ENCODE measurements around the gene CIART.

The CIART gene

DNA sequence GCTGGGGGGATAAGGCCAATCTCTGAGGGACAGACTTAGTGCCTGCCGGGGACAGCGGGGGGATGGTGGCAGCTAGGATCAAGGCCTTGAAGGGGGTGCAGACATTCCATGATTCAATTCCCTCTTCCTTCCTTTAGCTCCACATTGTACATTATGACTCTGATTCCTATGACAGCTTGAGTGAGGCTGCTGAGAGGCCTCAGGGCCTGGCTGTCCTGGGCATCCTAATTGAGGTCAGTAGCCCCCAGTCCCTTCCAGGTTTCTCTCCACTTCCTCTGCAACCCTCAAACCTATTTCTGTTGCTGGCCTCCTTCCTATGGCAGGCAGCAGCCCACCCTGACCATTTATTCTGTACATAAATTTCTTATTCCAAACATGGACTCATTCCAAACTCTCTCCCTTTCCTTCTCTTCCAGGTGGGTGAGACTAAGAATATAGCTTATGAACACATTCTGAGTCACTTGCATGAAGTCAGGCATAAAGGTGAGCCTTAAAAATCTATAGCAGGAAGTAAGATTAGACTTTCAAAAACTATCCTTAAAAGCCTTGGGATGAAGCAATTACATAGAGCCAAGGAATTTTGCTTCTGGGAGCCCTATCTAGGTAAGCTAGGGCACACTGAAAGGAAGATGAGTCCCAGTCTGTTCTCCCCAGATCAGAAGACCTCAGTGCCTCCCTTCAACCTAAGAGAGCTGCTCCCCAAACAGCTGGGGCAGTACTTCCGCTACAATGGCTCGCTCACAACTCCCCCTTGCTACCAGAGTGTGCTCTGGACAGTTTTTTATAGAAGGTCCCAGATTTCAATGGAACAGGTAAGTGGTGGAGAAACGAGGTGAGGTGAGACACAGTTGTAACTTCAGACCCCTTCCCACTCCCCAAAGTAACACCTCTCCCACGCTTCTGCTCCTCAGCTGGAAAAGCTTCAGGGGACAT, 19.7 kb upstream of the CIART start:
- TF ChIP-seq, protein P1, sequence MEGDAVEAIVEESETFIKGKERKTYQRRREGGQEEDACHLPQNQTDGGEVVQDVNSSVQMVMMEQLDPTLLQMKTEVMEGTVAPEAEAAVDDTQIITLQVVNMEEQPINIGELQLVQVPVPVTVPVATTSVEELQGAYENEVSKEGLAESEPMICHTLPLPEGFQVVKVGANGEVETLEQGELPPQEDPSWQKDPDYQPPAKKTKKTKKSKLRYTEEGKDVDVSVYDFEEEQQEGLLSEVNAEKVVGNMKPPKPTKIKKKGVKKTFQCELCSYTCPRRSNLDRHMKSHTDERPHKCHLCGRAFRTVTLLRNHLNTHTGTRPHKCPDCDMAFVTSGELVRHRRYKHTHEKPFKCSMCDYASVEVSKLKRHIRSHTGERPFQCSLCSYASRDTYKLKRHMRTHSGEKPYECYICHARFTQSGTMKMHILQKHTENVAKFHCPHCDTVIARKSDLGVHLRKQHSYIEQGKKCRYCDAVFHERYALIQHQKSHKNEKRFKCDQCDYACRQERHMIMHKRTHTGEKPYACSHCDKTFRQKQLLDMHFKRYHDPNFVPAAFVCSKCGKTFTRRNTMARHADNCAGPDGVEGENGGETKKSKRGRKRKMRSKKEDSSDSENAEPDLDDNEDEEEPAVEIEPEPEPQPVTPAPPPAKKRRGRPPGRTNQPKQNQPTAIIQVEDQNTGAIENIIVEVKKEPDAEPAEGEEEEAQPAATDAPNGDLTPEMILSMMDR (IDR thresholded peaks at IDR 0.05; ENCODE audit: insufficient read depth, low read depth, low read length, missing control alignments), result no peak
- no peak for DNase-seq (ENCODE audit: low read depth)
- no peak overlapping the region for H3K4me3 ChIP-seq (ENCODE audit: low read depth, low read length)

GRCh38 chr1:150263549-150263948, 18.8 kb upstream of the CIART start:
- TF ChIP-seq, protein P1 (IDR thresholded peaks at IDR 0.05; ENCODE audit: insufficient read depth, low read depth, low read length, missing control alignments), result no peak
- H3K4me3 ChIP-seq (ENCODE audit: low read depth, low read length), result no peak overlapping the region

DNA sequence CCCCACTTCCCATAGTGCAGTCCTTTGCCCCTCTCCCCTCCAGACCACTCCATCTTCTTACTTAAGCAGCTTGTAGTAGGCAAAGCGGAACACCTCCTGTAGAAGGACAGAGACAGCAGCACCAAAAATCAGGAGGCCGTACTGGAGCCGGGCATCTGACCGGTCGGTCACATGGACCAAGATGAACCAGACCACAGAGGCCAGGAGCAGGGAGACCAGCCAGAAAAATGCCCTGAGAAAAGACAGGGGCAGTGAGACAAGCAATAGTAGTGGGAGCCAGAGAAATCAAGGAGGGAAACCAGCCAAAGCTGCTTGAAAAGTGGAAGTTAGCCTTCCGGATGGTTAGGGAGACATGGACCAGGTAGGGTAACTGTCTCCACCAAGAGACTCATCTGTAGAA, 14.5 kb upstream of the CIART start:
- TF ChIP-seq, protein P1 (IDR thresholded peaks at IDR 0.05; ENCODE audit: insufficient read depth, low read depth, low read length, missing control alignments), result no peak
- no peak for DNase-seq (ENCODE audit: low read depth)

More at GRCh38 chr1:150263549-150263948, 18.8 kb upstream of the CIART start:
- no peak for DNase-seq (ENCODE audit: low read depth)

GRCh38 chr1:150268340-150268704, 14.0 kb upstream of the CIART start:
- peak overlapping the region; percentile 95 for H3K4me3 ChIP-seq (ENCODE audit: low read depth, low read length)
- TF ChIP-seq, protein P1 (IDR thresholded peaks at IDR 0.05; ENCODE audit: insufficient read depth, low read depth, low read length, missing control alignments), result no peak
- DNase-seq (ENCODE audit: low read depth), result peak; percentile 63

More for the DNA sequence above, 14.5 kb upstream of the CIART start:
- H3K4me3 ChIP-seq (ENCODE audit: low read depth, low read length), result peak overlapping the region; percentile 95

GRCh38 chr1:150268705-150269403, 13.5 kb upstream of the CIART start, which contains the start of gene APH1A:
TSS of gene APH1A (minus strand) at chr1:150269016. CDS start at chr1:150268810, 206 bp downstream.
- peak; percentile 98 for DNase-seq (ENCODE audit: low read depth)
- TF ChIP-seq, protein P1 (IDR thresholded peaks at IDR 0.05; ENCODE audit: insufficient read depth, low read depth, low read length, missing control alignments), result no peak
- H3K4me3 ChIP-seq (ENCODE audit: low read depth, low read length), result peak within 1 kb of the TSS; percentile 95

GRCh38 chr1:150269451-150269850, 12.9 kb upstream of the CIART start:
- TF ChIP-seq, protein P1 (IDR thresholded peaks at IDR 0.05; ENCODE audit: insufficient read depth, low read depth, low read length, missing control alignments), result no peak
- DNase-seq (ENCODE audit: low read depth), result no peak
- H3K4me3 ChIP-seq (ENCODE audit: low read depth, low read length), result peak overlapping the region; percentile 95
